Ascending aorta (tissue), 2 donors: ENCODE data around the gene PNKD. TPM values are rescaled to one million over a fixed set of nuclear protein-coding genes. Genes with fewer than 3 reads are reported as not detected.

Experiments
- DNase-seq, 2 donors: peaks; one replicate each; pipeline ENCODE4 v3.0.0-alpha.2; 2019; ENCODE audit warnings: low spot score in 2 of 2
- H3K27ac ChIP-seq, 2 donors: fragments of 200-600 bp; sonication (generic); one replicate each; pipeline ENCODE4 v1.5.1; 2016 to 2017; ENCODE audit warnings: mild to moderate bottlenecking in 1 of 2
- H3K27me3 ChIP-seq: fragments of 200-600 bp; sonication (generic); one replicate; pipeline ENCODE4 v1.5.1; 2017
- H3K36me3 ChIP-seq, 2 donors: fragments of 200-600 bp; sonication (generic); one replicate each; pipeline ENCODE4 v1.5.1; 2016
- H3K4me1 ChIP-seq, 2 donors: fragments of 200-600 bp; sonication (generic); one replicate each; pipeline ENCODE4 v1.5.1; 2016 to 2017; ENCODE audit warnings: mild to moderate bottlenecking in 1 of 2
- H3K4me3 ChIP-seq, 2 donors: fragments of 200-600 bp; sonication (generic); one replicate each; pipeline ENCODE4 v1.5.1; 2016 to 2017; ENCODE audit warnings: mild to moderate bottlenecking in 1 of 2
- H3K9me3 ChIP-seq, 2 donors: fragments of 200-600 bp; sonication (generic); one replicate each; pipeline ENCODE4 v1.5.1; 2016
- intact Hi-C: fragments of 100-400 bp; cut with DNase I; formaldehyde crosslinking; loops from one replicate; pipeline ENCODE4 v1.15.1; 2023
- total RNA-seq: library from RNA; depleted of rRNA; stranded (reverse); fragments of >200 nt; gene quantifications from one replicate; pipeline ENCODE4 v1.1.0, GENCODE V29; 2016
- TF ChIP-seq, protein P1 (sequence below), 3 experiments: fragments of 200-600 bp in 2 of 3; fragments of 450-650 bp in 1 of 3; sonication (generic) in 2 of 3; IDR thresholded peaks; one replicate each; pipeline ENCODE4 v1.5.1; 2016 to 2019; ENCODE audit warnings: antibody characterized with exemption in 3 of 3, mild to moderate bottlenecking in 1 of 3, moderate library complexity in 1 of 3

PNKD gene
- total RNA-seq, 1 donor from 2014 or later: 45.8 TPM

DNA sequence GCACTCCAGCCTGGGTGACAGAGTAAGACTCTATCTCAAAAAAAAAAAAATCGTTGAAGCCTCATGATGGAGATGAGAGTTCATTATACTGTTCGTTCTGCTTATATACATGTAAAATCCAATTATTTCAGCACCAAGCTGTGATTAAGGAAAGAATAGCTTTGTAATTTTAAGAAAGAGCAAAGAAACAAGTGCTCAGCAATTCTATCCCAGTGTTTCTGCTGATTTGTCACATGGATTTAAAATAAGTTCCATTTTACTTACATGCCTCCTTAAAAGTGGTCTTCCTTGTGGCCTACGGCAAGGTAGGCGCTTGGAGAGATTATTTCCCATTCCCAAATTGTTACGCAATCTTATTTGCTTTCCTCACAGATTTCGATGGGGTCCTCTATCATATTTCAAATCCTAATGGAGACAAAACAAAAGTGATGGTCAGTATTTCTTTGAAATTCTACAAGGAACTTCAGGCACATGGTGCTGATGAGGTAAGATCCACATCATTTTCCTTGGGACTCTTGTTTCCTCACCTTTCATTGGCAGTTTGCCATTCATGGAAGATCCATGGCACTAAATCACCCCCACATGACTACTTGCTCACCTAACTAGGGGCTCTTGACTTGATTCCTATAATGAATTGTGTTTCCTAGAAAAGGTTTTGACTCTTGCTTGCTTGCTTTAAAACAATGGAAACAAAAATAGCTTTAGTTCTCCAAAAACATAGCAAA, 41.8 kb upstream of the PNKD start:
- H3K4me3 ChIP-seq: peak overlapping the region in 1 of 2 donors; percentile 3
- peaks cover 46 to 79% of the 10 kb centered on the region in 2 donors for H3K36me3 ChIP-seq
- H3K9me3 ChIP-seq: no peaks in the 10 kb centered on the region
- TF ChIP-seq, protein P1, sequence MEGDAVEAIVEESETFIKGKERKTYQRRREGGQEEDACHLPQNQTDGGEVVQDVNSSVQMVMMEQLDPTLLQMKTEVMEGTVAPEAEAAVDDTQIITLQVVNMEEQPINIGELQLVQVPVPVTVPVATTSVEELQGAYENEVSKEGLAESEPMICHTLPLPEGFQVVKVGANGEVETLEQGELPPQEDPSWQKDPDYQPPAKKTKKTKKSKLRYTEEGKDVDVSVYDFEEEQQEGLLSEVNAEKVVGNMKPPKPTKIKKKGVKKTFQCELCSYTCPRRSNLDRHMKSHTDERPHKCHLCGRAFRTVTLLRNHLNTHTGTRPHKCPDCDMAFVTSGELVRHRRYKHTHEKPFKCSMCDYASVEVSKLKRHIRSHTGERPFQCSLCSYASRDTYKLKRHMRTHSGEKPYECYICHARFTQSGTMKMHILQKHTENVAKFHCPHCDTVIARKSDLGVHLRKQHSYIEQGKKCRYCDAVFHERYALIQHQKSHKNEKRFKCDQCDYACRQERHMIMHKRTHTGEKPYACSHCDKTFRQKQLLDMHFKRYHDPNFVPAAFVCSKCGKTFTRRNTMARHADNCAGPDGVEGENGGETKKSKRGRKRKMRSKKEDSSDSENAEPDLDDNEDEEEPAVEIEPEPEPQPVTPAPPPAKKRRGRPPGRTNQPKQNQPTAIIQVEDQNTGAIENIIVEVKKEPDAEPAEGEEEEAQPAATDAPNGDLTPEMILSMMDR (IDR thresholded peaks at IDR 0.05): no peak
- peak overlapping the region; percentile 84 to 91 for H3K27ac ChIP-seq
- intact Hi-C loops: loop anchor here (1.0 to 2.0 kb wide), 2 partner anchors 11 to 170 kb away; partner anchors contain the start of genes ARPC2 and CTDSP1
- H3K27me3 ChIP-seq: no peaks in the 10 kb centered on the region
- no peak for DNase-seq
- peaks cover 18 to 45% of the 10 kb centered on the region in 2 donors for H3K4me1 ChIP-seq

DNA sequence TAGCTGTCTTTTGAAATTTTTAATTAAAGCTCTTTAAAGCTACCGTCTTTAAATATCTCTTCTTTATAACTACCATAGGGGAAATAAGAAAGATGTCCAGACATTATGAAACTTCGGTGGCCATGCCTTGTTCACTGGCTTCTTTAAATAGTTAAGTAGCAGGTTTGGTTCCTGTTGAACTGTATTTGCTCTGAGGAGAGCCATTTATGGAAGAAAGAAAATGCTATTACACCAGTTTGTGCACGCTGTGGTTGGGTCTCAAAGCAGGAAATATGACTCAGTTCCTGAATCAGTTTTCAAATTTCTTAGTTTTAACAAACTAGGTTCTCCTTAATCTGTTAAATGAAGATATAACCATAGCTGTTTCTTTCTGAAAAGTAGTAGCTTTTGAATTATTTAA, 41.1 kb upstream of the PNKD start:
- no peaks in the 10 kb centered on the region for H3K9me3 ChIP-seq
- H3K4me1 ChIP-seq: peaks cover 15 to 39% of the 10 kb centered on the region in 2 donors
- H3K4me3 ChIP-seq: peak overlapping the region in 1 of 2 donors; percentile 3
- DNase-seq: peak in 1 of 2 donors; percentile 67
- no peaks in the 10 kb centered on the region for H3K27me3 ChIP-seq
- TF ChIP-seq, protein P1 (IDR thresholded peaks at IDR 0.05): no peak
- intact Hi-C loops: loop anchor here (2.0 kb wide), 1 partner anchor 170 kb away; the partner anchor contains the start of gene CTDSP1
- peak overlapping the region; percentile 84 to 91 for H3K27ac ChIP-seq
- peaks cover 52 to 84% of the 10 kb centered on the region in 2 donors for H3K36me3 ChIP-seq

DNA sequence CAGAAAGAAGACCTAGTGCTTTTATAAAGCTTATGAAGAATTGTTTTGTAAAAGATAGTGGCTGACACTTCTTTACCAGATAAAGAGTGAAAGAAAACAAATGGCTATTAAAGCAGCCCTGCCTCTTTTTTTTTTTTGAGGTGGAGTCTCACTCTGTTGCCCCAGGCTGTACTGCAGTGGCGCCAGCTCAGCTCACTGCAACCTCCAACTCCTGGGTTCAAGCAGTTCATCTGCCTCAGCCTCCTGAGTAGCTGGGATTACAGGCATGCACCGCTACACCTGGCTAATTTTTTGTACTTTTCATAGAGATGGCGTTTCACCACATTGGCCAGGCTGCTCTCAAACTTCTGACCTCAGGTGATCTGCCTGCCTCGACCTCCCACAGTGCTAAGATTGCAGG, 40.5 kb upstream of the PNKD start:
- no peak for DNase-seq
- peaks cover 15 to 37% of the 10 kb centered on the region in 2 donors for H3K4me1 ChIP-seq
- H3K27me3 ChIP-seq: no peaks in the 10 kb centered on the region
- peak overlapping the region; percentile 84 to 91 for H3K27ac ChIP-seq
- H3K9me3 ChIP-seq: no peaks in the 10 kb centered on the region
- peak overlapping the region in 1 of 2 donors; percentile 3 for H3K4me3 ChIP-seq
- H3K36me3 ChIP-seq: peaks cover 57 to 84% of the 10 kb centered on the region in 2 donors
- TF ChIP-seq, protein P1 (IDR thresholded peaks at IDR 0.05): no peak
- intact Hi-C loops: loop anchor here (2.0 kb wide), 1 partner anchor 169 kb away; the partner anchor contains the start of gene CTDSP1

DNA sequence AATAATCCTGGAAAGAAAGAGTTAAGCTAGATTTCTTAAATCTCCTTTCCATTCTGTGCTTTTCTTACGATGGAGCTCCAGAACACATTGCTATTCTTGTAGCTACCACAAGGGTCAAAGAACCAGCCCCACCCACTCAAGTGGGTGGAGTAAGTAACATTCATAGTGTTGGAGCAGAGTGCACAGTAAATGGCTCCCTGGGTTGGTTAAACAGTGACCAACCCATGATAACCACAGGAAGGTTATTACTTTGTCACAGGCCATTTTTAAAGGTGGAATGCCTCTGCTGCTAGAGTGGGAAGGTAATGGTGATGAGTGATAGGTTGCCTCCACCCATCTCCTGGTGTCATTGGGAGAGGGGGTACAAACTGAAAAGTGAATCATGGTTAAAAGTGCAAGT, 39.4 kb upstream of the PNKD start:
- no peaks in the 10 kb centered on the region for H3K9me3 ChIP-seq
- peak overlapping the region; percentile 84 to 91 for H3K27ac ChIP-seq
- intact Hi-C loops: no loop called here
- DNase-seq: no peak
- no peaks in the 10 kb centered on the region for H3K27me3 ChIP-seq
- peaks cover 15 to 35% of the 10 kb centered on the region in 2 donors for H3K4me1 ChIP-seq
- no peak overlapping the region for H3K4me3 ChIP-seq
- TF ChIP-seq, protein P1 (IDR thresholded peaks at IDR 0.05): peak in 1 of 3 experiments; percentile 12
- peaks cover 66 to 84% of the 10 kb centered on the region in 2 donors for H3K36me3 ChIP-seq

DNA sequence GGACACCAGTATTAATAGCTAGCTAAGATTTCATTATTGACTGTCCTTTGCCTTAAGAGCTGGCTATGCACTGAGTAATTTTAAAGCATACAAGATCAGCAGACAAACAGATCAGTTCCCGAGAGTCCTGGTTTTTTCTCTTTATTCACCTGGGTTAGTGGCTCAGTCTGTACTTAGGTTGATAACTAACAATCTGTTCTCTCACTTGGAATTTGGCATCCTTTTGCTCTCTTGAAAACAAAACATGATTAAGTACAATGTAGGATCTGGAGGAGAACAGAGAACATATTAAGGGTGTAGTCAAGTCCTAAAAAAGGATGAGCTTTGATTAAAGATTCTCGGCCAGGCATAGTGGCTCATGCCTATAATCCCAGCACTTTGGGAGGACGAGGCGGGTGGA, 36.8 kb upstream of the PNKD start:
- H3K4me3 ChIP-seq: no peak overlapping the region
- peak overlapping the region in 1 of 2 donors; percentile 42 for H3K27ac ChIP-seq
- peaks cover 71 to 86% of the 10 kb centered on the region in 2 donors for H3K36me3 ChIP-seq
- H3K9me3 ChIP-seq: no peaks in the 10 kb centered on the region
- H3K27me3 ChIP-seq: no peaks in the 10 kb centered on the region
- intact Hi-C loops: no loop called here
- DNase-seq: no peak
- TF ChIP-seq, protein P1 (IDR thresholded peaks at IDR 0.05): no peak
- peaks cover 15 to 23% of the 10 kb centered on the region in 2 donors for H3K4me1 ChIP-seq
